ENCODE data around the gene KCNJ1.
A peak's percentile ranks its signal among the peaks of the same experiment; 100 is the strongest.

KCNJ1 gene

GRCh38 chr11:128806506-128807261 is 60.4 kb downstream of the KCNJ1 start:
- H3K4me3 ChIP-seq: no peak overlapping the region
- no peak overlapping the region for H3K27ac ChIP-seq

GRCh38 chr11:128804481-128804880 is 62.6 kb downstream of the KCNJ1 start:
- no peak overlapping the region for H3K4me3 ChIP-seq
- peak overlapping the region in 1 of 21 experiments; percentile 7 for H3K27ac ChIP-seq

DNA sequence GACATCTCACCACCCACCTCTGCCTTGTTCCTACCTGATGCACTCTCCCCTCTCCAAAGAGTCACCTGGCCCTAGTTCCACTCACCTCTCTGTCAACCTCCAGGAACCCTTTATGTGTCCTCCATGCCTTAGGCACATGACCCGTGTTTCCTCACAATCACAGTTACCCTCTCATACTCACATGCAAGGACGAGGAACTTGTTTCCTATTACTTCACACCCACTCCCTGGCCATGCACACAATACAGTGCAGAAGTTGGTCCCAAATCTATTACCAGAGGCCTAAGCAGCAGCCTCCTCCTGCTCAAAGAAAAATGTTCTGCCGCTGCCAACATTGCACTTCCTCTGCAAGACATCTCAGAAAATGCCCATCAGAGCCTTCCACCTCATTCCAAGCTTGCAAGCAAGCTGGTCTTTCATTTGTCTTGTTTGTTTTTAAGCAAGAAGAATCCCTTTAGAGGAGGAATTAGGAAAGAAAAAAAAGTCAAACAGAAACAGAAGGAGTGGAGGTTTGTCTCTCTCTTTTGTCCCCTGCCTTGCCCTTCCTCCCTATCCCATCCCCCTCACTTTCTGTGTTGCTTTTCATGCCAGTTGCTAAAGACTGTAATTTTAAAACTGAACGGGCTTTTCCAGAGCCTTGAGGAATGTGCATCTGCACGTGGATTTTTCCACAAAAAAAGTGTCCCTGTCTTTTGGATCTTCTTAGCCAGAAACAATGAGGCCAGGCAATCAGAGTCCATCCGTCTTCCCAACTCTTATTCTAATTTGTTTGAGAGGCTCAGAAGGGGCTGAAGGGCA is 63.4 kb downstream of the KCNJ1 start:
- Histone ChIP-seq H3K27ac (peak overlapping the region in 1 of 21 experiments; percentile 7), H3K4me3 (no peak overlapping the region)

DNA sequence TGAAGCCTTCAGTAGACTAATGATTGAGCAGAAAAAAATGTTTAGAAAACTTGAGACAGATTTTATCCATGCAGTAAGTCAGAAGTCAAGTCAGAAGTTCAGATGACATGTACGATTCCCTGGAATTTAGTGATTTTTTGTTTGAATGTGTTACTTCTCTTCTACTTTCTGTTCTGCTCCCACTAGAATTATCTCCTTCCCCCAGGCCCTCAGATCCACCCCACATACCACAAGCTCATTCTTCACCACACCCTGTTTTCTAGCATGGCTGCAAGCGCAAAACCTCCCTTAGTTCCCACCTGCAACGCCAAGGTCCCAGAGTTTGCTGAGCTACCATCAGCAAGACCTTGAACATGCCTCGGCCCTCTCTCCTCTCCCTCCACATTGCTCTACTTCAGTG is 64.1 kb downstream of the KCNJ1 start:
- H3K4me3 ChIP-seq: no peak overlapping the region
- no peak overlapping the region for H3K27ac ChIP-seq

GRCh38 chr11:128802358-128802981 is 64.6 kb downstream of the KCNJ1 start:
- no peak overlapping the region for H3K4me3 ChIP-seq
- no peak overlapping the region for H3K27ac ChIP-seq

DNA sequence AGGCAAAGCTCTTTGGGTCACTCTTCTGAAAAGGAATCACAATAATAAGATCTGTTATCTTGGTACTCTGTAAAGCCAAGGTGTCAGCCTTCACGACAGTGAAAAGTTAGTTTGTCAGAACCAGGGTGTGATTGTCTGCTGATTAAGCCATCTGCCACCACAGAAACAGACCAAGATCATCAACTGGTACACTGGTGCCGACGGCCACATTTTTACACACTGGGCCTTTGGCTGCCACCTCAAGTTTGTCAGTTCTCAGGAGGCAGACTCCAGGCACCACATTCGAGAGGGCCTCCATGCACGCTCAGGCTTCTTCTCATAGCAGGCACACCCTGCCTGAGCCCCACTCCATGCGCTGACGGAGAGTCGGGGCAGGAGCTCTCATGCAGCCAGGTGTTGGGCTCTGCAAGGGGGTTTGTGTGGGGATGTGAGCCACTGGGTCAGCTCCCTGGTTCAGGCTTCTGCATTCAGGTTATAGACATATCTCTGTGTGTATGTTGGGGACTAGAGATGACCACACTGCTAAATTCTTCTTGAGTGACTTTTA is 66.2 kb downstream of the KCNJ1 start:
- Histone ChIP-seq H3K4me3 (no peak overlapping the region), H3K27ac (no peak overlapping the region)

GRCh38 chr11:128796270-128796669 is 70.8 kb downstream of the KCNJ1 start:
- Histone ChIP-seq H3K4me3 (no peak overlapping the region), H3K27ac (no peak overlapping the region)

DNA sequence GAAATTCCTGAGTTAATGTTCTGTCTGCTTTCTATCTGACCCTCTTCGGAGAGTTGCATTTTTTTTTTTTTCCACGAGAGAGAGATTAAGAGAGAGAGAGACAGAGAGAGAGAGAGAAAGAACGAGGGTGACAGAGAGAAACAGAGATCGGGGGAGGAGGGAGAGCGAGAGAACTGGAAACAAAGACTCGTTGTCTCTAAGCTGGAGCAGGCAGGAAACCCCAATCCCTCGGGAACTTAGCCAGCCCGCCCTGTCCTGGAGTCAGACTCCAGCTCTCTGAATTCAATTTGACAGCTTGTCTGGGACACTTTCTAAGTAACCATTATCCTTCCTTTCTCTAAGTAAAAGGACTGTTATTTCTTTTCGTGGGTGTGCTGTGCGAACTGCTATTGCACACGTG is 76.9 kb downstream of the KCNJ1 start:
- Histone ChIP-seq H3K27ac (no peak overlapping the region), H3K4me3 (no peak overlapping the region)

DNA sequence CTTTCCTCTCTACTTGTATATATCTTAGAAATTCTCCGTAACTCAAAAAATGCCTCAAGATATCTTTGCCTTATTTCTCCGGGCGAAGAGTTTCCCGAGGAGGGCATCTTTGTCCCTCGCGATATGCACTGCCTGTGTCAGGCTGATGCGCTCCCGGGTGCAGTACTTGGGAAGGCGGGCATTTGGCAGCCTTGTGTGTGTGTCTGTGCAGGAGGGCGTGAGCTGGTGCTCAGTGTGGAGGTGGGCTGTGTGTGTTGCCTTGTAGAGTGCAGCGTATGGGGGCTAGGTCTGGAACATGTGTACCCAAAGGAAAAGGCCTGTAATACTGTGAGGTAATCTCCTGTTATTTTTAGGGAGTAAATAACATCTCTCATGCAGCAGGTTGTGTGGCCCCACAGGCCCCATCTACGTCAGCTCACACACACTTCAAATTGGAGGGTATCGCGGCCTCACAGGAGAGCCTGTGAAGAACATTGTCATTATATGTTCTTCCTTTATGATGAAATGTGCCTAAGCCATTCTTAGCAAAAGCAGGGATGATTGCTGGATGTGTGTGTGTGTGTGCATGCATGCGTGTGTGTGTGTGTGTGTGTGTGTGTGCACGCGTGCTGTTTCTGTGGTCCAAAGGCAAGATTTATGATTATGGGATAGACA is 77.5 kb downstream of the KCNJ1 start:
- H3K4me3 ChIP-seq: no peak overlapping the region
- H3K27ac ChIP-seq: no peak overlapping the region
